LHCN-M2 (cell line): ENCODE measurements around the gene TCF7L2. TPM values are rescaled to one million over a fixed set of nuclear protein-coding genes. Genes with fewer than 3 reads are reported as not detected.

ENCODE experiments used
- DNase-seq: peaks from one replicate; pipeline ENCODE4 v3.0.0-alpha.2; 2012; ENCODE audit warnings: low read depth
- total RNA-seq: library from RNA; depleted of rRNA; stranded (reverse); fragments of >200 nt; gene quantifications from 2 replicates; pipeline ENCODE4 v1.2.3, GENCODE V29; 2014

Gene TCF7L2
- total RNA-seq, 1 experiment from 2014 or later = 3.4 TPM

DNA sequence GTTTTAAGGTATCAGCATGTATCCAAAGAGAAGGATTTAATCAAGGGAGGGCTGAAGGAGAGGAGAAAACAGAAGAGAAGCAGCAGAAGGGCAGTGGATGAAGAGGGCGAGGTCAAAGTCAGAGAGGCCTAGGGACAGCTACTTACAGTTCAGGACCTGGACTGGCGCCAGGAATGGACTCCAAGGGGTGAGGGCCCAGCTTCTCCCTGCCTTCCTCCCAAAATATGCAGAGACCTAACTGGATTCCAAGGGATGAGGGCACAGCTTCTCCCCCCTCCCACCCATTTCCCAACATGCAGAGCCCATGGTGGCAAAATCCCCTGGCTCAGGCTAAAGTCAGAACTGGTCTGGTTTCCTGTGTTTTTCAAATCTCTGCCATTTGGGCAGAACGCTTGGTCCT lies 3.4 kb upstream of the TCF7L2 start:
- DNase-seq = no peak

DNA sequence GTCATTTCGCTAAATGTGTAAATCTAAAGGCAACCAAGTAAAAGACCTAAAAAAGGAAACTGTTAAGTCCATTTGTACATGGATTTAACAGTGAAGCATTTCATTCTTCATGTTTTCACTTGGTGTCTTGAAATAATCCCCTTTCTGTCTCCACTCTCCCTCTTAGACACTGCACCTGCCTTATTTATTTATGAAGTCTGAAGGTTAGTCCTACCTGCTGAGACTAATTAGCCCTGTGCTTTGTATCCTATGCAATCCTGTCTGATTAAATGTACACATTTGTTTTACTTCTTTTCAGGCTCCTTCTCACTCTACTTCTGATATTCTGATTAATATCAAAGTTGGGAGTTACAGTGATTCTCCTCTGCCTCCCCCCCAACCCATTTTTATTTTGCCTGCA lies 1.9 kb upstream of the TCF7L2 start:
- DNase-seq = no peak

DNA sequence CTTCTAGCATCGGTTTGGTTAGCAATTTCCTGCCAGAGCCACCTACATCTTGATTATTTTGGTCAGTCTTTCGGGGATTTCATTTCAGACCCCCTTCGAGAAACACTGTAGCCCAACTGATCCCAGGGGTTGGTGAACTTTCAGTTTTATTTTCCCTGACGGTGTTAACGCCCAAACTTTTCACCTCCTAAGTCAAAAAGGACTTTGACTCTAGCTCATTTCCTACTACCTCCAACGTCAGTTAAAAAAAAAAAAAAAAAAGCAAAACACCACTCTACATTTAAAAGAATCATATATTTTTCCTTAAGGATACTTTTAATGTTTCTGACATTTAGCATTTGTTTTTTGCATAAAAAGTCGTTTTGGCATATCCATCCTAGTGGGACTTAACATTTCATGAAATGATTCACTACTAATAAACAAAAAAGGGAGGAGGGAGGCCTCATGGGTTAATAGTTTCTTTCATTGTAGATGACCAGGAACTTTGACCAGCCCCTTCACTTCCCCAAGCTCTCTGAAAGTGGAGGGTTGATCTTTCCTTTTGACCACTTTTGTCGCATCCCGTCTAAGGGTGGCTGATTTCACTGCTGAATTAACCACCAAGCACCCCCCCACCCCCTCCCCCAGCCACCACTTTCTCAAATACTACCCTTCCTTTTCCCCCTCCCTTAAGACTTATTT lies 764 bp upstream of the TCF7L2 start:
- peak; percentile 35 for DNase-seq

DNA sequence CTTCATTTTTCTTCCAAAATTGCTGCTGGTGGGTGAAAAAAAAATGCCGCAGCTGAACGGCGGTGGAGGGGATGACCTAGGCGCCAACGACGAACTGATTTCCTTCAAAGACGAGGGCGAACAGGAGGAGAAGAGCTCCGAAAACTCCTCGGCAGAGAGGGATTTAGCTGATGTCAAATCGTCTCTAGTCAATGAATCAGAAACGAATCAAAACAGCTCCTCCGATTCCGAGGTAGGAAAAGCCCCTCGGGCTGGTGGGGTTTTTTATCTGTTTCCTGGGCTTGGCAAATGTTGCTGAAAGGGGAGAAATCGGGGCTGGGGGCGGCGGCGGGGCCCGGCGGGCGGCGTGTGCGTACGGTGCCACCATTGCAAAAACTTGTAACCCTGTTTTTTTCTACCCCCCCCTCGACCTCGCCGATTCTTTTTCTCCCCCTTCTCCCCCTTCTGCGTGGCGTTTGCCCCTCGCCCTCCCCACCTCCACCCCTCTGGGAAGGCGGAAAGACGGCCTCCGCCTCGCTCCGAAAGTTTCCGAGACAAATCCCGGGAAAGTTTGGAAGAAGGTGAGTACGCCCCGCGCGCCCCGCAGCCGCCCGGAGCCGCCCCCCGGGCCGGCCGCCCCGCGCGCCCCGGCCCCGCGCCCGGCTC lies 789 bp downstream of the TCF7L2 start:
- DNase-seq = peak; percentile 40

DNA sequence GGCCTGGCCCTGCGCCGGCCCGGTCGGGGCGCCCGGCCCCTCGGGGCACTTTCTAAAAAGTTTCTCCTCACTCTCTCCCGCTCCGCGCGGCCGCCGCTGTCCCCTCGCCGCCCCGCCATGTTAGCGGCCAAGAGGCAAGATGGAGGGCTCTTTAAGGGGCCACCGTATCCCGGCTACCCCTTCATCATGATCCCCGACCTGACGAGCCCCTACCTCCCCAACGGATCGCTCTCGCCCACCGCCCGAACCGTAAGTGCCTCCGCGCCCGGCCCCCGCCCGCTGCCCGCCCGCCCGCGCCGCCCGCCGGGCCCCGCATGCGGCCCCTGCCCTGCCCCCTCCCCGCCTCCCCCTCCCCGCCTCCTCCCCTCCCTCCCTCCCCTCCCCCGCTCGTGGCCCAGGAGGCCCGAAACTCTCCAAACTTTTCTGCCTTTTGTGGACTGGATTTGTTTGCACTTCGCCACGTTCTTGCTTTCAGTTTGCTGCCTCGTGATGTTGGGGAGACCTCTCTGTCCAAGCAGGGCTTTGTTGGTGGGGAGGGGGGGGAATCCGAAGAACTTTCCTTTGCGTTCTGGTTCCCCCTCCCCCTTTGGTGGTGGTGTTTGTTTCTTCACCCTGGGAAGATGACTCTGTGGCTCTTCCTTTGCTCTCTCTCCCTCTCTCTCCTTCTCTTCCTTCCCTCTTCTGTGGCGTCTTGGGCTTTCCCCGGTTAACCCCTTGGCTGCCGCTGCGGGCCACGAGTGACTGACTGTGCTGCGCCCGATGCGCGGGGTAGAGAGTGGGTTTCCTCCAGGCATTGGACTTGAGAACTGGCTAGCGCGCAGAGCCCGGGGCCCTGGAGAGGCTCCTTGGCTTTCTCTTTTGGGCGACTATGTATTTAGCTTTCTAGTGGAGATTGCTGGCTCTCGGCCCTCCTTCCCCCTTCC lies 1.6 kb downstream of the TCF7L2 start:
- peak; percentile 81 for DNase-seq

DNA sequence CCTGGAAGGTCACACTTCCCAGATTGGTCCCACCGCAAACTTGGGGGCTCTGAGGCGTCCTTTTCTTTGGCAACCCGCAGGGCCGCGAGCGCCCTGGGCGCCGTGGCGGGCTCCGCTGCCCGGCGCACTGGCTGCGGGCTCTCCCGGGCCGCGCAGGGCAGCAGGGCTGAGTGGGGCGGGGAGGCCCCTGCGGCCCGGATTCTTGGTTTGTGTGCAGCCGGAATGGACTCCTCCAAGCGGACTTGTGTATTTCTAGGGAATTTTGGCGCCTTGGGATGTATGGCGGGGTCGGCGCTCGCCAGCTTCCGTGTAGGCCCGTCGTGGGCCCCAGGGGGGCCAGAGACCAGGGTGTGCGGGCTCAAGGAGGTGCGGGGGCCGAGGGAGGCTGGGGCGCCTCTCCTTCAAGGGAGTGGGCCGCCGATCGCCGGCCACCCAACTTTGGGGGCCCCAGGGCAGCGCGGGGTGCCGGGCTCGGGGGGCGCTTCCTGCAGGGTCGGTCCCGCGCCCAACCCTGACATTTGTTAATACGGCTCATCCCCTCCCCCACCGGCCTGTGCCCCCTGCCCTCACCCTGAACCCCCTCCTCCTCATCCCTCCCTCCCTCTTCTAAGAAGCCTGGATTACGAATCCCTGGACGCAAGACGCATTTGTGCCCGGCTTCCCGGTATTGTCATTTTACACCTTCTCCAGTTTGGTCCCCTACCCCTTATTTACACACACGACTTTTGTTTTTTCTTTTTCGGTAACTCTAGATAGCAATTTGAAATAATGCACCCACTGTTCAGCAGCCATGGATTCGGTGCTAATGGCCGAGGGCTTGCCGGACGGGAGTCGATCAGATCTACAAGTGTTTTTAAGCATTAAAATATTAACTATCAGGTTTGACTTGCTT lies 2.5 kb downstream of the TCF7L2 start:
- peak; percentile 38 for DNase-seq

DNA sequence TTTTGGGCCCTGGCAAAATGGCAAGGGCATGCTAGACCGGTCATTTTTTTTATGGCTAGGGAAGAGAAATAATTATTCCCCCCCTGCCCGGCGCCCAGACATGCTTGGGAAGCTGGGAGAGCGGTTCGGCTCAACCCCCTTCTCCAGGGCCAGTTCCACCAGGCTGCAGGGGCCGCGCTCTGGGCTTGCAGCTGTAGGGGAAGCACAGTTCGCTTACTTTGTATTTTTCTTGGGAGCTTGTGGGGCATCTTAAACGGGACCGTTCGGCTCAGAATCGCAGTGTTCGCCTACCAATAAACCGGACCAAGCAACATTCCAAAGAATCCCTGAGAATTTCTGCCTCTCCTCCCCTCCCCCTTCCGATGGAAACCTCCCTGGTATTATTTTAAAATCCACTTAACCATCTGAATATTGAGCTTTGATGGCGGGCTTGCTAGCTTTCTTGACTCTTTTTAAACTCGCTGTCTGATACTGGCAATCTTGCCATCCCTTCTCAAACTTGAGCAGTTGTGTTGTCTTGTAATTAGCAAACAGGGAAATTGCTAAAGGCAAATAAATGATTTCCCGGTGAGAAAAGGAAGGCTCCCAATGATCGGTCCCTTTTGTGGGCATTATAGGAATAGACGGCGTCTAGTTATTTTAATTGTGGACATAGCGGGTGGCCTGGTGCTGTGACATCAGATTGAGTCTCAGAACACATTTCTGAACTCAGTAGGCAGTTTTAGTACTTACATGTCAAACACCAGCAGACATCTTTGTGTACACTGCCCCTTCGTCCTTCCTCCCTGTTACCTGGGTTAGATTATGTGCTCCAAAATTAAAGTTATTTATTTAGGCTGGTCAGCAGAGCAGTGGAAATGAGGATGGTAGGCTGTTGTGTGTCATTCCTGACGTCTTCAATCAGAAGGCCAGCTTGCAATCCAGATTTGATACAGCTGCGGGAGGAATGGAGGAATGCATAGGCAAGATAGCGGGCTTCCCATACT lies 3.4 kb downstream of the TCF7L2 start:
- peak; percentile 46 for DNase-seq

DNA sequence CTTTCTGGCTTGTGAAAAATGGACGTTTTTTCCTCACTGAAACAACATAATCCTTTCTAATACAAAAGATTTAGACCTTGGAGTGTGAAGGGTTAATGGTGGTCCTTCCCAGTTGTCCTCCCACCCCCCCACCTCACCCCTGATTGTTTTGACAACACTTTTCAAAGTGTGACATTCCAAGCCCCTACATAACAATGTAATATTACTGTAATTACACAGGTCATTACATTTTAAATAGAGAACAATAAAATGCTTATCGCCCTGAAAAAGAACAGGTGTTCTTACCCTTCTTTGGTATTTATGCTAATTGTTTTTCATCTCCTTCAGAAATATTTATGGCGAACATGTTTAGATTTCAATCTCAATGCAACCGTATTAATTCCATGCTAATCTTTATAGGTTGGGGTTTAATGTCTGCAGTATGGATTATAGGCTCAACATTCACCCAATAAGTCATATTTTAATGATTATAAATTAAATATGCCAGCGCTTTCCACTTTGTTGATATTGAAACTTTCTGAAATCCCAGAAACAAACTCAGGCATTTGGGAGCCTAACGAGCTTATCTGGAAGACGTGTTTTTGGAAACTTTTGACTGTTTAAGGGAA lies 5.0 kb downstream of the TCF7L2 start:
- no peak for DNase-seq

DNA sequence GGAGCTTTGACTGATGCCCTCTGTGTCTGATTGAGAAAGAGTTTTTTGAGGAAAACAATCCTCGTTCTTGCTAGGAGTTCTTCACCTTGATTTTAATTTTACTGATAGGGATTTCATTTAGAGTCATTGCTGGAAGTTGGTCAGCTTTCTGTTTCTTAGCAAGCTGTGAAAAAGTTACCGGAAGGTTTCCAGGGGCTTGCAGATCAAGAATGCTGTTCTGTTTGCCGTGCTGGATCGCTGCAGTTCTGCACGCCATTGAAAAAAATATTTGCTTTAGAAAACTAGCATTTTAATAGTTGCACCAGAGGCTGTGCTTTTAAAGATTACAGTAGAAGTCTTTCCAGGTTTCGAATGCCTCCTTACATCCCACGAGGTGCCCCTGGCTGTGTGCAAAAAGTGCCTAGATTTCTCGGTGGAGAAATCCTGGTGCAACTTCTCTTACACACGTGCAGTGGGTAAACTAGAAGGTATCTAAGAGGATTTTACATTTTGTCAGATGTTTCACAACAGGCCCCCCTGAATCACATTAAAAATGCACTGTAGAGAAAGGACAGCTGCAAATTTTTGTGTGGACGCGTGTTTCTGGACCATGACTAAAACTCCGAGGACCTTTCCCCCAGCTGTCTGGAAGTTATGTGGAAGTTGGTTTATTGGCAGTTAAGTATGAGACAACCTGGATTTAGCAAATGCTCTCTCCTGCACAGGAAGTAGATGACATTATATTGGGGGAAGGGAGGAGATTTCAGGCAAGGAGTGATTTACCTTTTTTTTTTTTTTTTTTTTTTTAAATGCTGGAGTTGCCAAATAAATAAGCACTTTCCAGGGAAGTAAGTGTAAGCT lies 5.8 kb downstream of the TCF7L2 start:
- peak; percentile 97 for DNase-seq

DNA sequence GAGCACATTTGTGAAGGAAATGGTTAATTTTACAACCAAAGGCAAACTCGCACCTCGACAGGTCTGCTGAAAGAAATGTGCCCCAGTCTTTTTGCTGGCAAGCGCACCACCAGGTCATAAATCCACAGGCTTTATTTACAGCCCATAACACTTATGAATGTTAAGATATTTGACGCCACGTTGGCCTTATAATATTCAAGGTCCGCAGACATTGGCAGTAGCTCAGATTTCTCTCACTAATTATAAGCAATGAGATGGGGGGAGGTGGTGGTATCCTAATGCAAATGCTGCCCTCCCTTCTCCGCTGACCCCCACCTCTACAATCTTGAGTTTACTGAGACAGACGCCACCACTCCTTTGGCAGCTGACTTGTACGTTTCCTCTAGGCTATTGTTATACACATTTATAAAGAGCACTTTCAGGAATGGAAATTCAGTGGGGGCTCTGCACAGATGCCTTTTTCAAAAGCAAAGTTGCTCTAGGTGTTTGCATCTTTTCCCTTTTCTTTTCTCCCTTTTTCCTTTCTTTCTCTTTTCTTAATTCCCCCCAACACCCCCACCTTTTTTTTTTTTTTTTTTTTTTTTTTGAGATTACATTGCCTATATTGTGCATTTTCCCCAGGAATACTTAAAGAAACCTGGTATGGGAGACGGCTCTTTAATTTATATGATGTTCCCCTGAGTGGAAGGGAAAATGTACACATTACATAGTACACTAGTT lies 6.7 kb downstream of the TCF7L2 start:
- DNase-seq = no peak

DNA sequence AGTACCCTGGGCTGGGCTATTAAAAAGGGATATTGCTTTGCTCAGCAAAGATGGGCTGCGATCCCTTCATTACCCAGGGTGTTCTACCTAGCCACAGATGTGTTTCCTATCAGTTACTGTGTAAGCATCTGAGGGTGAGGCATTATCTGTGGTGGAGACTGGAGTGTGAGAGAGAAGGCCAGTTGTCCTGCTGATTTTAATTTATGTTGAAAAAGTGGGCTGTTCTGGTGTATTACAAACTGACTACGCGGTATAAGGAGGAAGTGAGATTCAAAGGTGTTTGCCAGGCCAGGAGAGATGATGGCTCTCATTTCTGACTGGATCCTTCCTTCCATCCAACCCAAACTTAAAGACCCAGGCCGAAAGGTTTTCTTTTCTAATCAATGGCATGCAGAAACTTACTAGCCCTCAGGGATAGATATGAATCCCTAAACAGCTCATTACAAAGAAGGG lies 7.6 kb downstream of the TCF7L2 start:
- peak; percentile 29 for DNase-seq

DNA sequence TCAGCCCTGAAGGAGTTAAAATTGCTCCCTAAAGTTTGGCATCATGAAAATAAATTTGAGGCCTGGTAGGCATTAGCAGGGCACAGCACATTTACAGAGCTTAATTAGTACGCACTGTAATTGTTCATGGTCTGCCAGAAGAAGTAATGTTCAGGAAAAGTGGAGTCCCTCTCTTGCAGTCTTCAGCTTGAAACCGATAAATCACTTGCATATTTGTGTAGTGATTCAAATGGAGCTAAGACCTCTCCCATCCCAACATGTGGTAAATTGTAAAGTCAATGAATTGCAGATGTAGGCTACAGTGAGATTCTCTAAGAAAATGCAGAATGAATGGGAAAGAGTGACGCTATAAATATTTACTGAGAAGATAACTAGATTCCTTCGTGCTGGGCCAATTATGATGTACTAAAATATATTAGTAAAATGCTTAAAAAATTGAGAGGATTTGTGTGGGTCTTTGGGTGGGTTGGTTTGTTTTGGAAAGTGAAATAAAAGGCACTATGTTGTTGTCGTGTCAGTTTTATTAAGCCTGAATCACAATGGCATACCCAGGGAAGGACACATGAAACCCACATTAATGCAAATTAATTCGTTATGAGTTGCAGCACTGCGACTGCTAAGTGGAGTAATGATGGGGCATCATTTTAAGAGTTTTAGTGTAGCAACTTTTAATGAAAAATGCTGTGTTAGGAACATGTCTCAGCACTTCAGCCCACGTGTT lies 8.4 kb downstream of the TCF7L2 start:
- peak; percentile 78 for DNase-seq

DNA sequence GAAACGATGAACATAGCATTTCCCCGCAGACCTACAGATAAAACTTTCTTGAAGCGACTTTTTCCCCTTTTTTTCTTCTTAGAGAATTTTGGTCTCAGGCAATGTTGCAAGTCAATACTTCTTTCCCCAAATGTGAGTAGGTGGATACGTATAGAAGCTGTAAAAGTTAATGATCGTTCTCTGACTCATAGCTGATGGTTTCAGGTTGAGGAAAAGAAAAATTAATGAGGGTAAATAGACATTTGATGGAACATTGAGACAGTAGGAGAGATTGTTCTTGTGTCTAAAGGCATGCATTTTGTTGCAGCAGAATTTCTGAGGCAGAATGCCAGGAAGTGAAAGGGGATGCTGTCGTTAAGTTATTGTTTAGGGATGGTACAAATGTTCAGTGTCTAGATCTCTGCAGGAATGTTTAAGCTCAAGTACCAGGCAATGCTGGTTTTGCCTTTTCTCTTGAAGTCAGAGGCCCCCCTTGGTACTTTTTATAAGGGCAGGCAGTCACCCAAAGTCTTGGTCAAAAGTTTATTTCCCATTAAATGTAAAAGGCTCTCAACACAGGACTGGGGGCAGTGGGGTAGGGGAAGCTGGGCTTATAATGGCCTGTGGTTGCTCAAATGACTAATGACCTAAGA lies 9.3 kb downstream of the TCF7L2 start:
- peak; percentile 48 for DNase-seq

DNA sequence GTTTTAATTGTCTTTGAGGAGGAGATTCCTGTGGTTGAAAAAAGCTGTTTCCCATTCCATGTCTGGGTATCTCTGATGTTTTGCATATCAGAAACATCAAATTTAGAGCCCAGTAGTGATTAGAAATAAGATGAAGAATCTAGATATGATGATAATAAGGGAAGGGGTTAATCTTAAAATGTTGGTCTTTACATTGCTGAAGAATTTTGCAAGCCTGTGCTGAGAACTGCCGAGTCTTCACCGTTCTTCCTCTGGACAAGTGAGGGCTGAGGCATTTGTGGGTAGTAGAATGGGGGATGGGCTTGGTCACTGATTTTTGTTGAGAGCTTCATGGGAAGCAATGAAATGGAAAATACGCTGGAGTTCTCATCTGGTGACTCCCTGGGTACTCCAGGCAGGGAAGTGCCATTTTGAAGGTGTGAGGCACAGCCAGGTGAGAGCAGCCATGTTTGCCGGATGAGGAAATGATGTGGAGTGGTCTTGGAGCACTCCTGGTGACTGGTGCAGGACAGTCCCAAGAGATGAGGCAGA lies 10.2 kb downstream of the TCF7L2 start:
- no peak for DNase-seq

DNA sequence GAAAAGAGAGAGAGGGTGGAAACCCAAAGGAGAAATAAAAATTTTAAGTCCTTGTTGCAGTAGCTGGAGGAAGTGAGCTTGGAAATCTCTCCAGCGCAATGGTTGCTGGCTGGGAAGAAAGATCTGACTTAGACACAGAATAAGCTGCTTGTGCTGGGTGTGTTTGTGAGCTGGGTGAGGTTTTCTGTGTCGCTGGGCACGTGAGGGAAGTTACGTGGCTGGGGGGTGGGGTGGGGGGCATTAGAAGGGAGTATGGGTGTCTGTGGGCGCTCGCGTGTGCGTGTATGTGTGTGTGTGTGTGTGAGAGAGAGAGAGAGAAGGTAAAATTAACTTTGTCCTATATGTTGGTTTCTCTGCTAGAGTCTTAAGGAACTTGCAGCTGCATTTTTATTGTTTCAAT lies 11.6 kb downstream of the TCF7L2 start:
- no peak for DNase-seq

DNA sequence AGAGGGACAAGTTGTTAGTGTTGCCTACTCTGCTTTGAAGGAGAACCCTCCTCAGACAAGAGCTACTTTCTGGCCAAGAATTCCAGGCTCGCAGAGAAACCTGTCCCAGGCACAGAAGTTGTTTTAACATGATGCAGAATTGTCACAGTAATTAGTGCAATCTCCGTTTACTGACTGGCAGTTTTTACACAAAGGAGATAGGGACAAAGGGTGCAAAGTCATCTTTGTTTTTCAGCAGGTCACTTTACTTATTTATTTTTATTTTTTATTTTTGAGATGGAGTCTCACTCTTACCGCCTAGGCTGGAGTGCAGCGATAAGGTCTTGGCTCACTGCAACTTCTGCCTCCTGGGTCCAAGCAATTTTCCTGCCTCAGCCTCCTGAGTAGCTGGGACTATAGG lies 12.3 kb downstream of the TCF7L2 start:
- no peak for DNase-seq

DNA sequence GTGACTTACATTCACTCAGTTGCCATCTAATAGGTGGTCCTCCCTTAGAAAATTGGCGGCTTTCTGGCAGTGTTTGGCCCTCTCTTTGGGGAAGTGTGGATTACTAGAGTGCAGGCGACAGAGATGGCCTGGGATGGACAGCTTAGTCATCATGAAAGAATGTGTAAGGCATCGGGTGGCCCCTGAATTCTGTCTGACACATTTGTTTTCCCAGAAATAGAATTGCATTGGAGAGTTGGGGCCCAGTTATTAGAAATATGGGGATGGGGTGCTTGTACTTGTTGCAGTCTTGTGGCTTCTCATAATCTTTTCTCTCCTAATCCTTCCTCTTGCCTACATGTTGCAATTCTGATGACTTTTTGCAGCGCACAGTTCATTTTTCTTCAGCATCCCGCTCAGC lies 13.8 kb downstream of the TCF7L2 start:
- DNase-seq = peak; percentile 52
